GM12878 (cell line): ENCODE results near the gene PAX5. TPM values are rescaled to one million over a fixed set of nuclear protein-coding genes. Genes with fewer than 3 reads are reported as not detected.

ENCODE experiments used
- ATAC-seq: fragments of 200-7000 bp; cut with Tn5 transposase; 3 replicates; pipeline ENCODE4 v1.9.1; 2020; ENCODE audit warnings: mild to moderate bottlenecking, moderate library complexity
- BruUV-seq: library from RNA; stranded (reverse); fragments of 400-500 nt; replicated peaks from 2 replicates; lab custom pipeline; 2021; lab: Mats Ljungman, UMichigan
- CTCF ChIA-PET: fragments of 300-600 bp; sonication (Branson Sonifier 250); formaldehyde crosslinking; extraction: SDS; loops from one replicate; lab custom pipeline; 2021; ENCODE audit warnings: inconsistent platforms; lab: Yijun Ruan, JAX
- POLR2A ChIA-PET: fragments of 350-600 bp; formaldehyde crosslinking; extraction: SDS; loops from one replicate; lab custom pipeline; 2021; ENCODE audit warnings: inconsistent platforms; lab: Charles Lee
- RAD21 ChIA-PET: fragments of 300-600 bp; sonication (Branson Sonifier 250); formaldehyde crosslinking; loops from one replicate; lab custom pipeline; 2023; ENCODE audit warnings: antibody characterized with exemption; ENCODE audit not compliant: unreplicated experiment; lab: Charles Lee
- SMC1A ChIA-PET: fragments of 300-600 bp; sonication (Branson Sonifier 250); formaldehyde crosslinking; loops from one replicate; lab custom pipeline; 2023; ENCODE audit not compliant: unreplicated experiment, uncharacterized antibody; lab: Charles Lee
- DNase-seq: peaks from one replicate; pipeline ENCODE4 v3.0.0-alpha.2; 2011; ENCODE audit warnings: low read depth, low spot score
- FAIRE-seq: peaks from 3 replicates; lab custom pipeline; 2011; peaks lifted over from hg19 to GRCh38; lab: Jason Lieb, UNC
- H2AFZ ChIP-seq: 2 replicates; pipeline ENCODE4 v1.6.0; 2011; ENCODE audit warnings: low read depth, low read length, control low read depth; ENCODE audit not compliant: control insufficient read depth
- H3K27ac ChIP-seq: 2 replicates; pipeline ENCODE4 v1.5.1; 2011; ENCODE audit warnings: control low read depth; ENCODE audit not compliant: control insufficient read depth, insufficient read depth
- H3K27me3 ChIP-seq, 2 experiments: replicated peaks in 1 of 2; 2 replicates each; pipeline versions ENCODE4 v1.6.0 to v1.6.1; 2011; ENCODE audit warnings: low read length in 1 of 2; ENCODE audit not compliant: control insufficient read depth in 2 of 2, insufficient read depth in 2 of 2
- H3K36me3 ChIP-seq, 2 experiments: 2 replicates each; pipeline ENCODE4 v1.5.1; 2011; ENCODE audit warnings: low read length in 1 of 2; ENCODE audit not compliant: control insufficient read depth in 2 of 2, insufficient read depth in 2 of 2
- H3K4me1 ChIP-seq: 2 replicates; pipeline ENCODE4 v1.6.1; 2011; ENCODE audit warnings: mild to moderate bottlenecking, low read length, moderate library complexity, mixed read lengths; ENCODE audit not compliant: control insufficient read depth, insufficient read depth
- H3K4me2 ChIP-seq: 2 replicates; pipeline ENCODE4 v1.6.0; 2011; ENCODE audit warnings: control low read depth; ENCODE audit not compliant: control insufficient read depth, insufficient read depth
- H3K4me3 ChIP-seq: fragments of 200-600 bp; sonication (generic); 2 replicates; pipeline ENCODE4 v1.5.1; 2016
- H3K79me2 ChIP-seq: 2 replicates; pipeline ENCODE4 v1.6.0; 2011; ENCODE audit warnings: low read length; ENCODE audit not compliant: control insufficient read depth, insufficient read depth
- H3K9ac ChIP-seq: 2 replicates; pipeline ENCODE4 v1.8.0; 2011; ENCODE audit warnings: low read length, control low read depth, mixed read lengths; ENCODE audit not compliant: control insufficient read depth, insufficient read depth
- H3K9me3 ChIP-seq: replicated peaks from 3 replicates; pipeline ENCODE4 v1.5.1; 2011; ENCODE audit warnings: mild to moderate bottlenecking, low read length; ENCODE audit not compliant: control insufficient read depth, insufficient read depth
- H4K20me1 ChIP-seq: 2 replicates; pipeline ENCODE4 v1.6.0; 2011; ENCODE audit not compliant: control insufficient read depth, insufficient read depth
- ETV6 ChIP-seq, 2 experiments: fragments of 450-650 bp in 1 of 2; IDR thresholded peaks in 1 of 2; conservative IDR thresholded peaks in 1 of 2; 2 replicates each; pipeline ENCODE4 v1.6.1; 2014; ENCODE audit warnings: antibody characterized with exemption in 1 of 2, borderline replicate concordance in 1 of 2, low read depth in 1 of 2, mild to moderate bottlenecking in 1 of 2, moderate library complexity in 1 of 2
- HDAC2 ChIP-seq: fragments of 200-600 bp; sonication (generic); IDR thresholded peaks from 2 replicates; pipeline ENCODE4 v1.6.1; 2017
- LARP7 ChIP-seq: fragments of 450-650 bp; IDR thresholded peaks from 2 replicates; pipeline ENCODE4 v1.6.1; 2017; ENCODE audit warnings: mild to moderate bottlenecking
- MXI1 ChIP-seq: fragments of 150-350 bp; IDR thresholded peaks from 2 replicates; pipeline ENCODE4 v1.6.1; 2011; ENCODE audit warnings: low read depth, mild to moderate bottlenecking, inconsistent platforms, low read length, improper control_type of control experiment
- NR2C2 ChIP-seq: IDR thresholded peaks from 2 replicates; pipeline ENCODE4 v1.6.1; 2011; ENCODE audit warnings: borderline replicate concordance, low read depth; ENCODE audit not compliant: control insufficient read depth, insufficient read length
- NR2F1 ChIP-seq: fragments of 450-650 bp; conservative IDR thresholded peaks from 2 replicates; pipeline ENCODE4 v1.6.1; 2017; ENCODE audit warnings: mild to moderate bottlenecking
- PML ChIP-seq: IDR thresholded peaks from 2 replicates; pipeline ENCODE4 v1.6.1; 2012; ENCODE audit warnings: low read length, inconsistent platforms
- RUNX3 ChIP-seq: IDR thresholded peaks from 2 replicates; pipeline ENCODE4 v1.6.1; 2012; ENCODE audit warnings: low read length, inconsistent platforms
- WGBS: methylation state at CpG from one replicate; pipeline ENCODE4 v1.1.6; 2016; ENCODE audit warnings: low lambda C conversion rate; ENCODE audit not compliant: insufficient replicate concordance, insufficient coverage; ENCODE audit errors: missing lambda C conversion rate; 5-methylcytosine and 5-hydroxymethylcytosine counted together
- in situ Hi-C: fragments of 300-500 bp; cut with MboI; formaldehyde crosslinking; loops from 9 replicates; pipeline ENCODE4 v1.14.3; 2018; ENCODE audit warnings: mixed read lengths
- intact Hi-C: fragments of 100-400 bp; cut with micrococcal nuclease; formaldehyde crosslinking; loops from one replicate; pipeline ENCODE4 v1.14.2; 2022; ENCODE audit not compliant: unreplicated experiment
- polyA plus RNA-seq, 11 experiments: library from polyadenylated mRNA; depleted of rRNA in 4 of 11; unstranded in 6 of 11; stranded (reverse) in 5 of 11; fragments of >200 nt; fragmentation: Nextera tagmentation in 4 of 11; fragmentation: Illumina TruSeq in 1 of 11; extraction: Ambion mirVana in 4 of 11; extraction: Trizol in 1 of 11; gene quantifications; 1 replicate in 1 of 11; 2 replicates in 10 of 11; pipeline versions ENCODE4 v1.2.1 to v1.2.3, GENCODE V29; 2011 to 2016; ENCODE audit warnings: inconsistent platforms in 2 of 11, missing spikeins in 2 of 11, low read depth in 1 of 11
- total RNA-seq, 4 experiments: library from RNA; depleted of rRNA in 3 of 4; stranded (reverse); fragments of >200 nt in 3 of 4; fragmentation: Illumina TruSeq in 1 of 4; extraction: Trizol in 1 of 4; gene quantifications; 2 replicates each; pipeline versions ENCODE4 v1.2.1 to v1.2.3, GENCODE V29; 2013 to 2021
- TF ChIP-seq, protein P1 (sequence below): fragments of 150-350 bp; IDR thresholded peaks from 2 replicates; pipeline ENCODE4 v1.6.1; 2014; ENCODE audit warnings: mild to moderate bottlenecking, low read depth, low read length

PAX5 gene
- total and polyA plus RNA-seq, 10 of the 15 experiments (the other 5 are each of a cell fraction or from before 2014, with no cell fraction given) = 2.2 to 123 (median 31.9) TPM

DNA sequence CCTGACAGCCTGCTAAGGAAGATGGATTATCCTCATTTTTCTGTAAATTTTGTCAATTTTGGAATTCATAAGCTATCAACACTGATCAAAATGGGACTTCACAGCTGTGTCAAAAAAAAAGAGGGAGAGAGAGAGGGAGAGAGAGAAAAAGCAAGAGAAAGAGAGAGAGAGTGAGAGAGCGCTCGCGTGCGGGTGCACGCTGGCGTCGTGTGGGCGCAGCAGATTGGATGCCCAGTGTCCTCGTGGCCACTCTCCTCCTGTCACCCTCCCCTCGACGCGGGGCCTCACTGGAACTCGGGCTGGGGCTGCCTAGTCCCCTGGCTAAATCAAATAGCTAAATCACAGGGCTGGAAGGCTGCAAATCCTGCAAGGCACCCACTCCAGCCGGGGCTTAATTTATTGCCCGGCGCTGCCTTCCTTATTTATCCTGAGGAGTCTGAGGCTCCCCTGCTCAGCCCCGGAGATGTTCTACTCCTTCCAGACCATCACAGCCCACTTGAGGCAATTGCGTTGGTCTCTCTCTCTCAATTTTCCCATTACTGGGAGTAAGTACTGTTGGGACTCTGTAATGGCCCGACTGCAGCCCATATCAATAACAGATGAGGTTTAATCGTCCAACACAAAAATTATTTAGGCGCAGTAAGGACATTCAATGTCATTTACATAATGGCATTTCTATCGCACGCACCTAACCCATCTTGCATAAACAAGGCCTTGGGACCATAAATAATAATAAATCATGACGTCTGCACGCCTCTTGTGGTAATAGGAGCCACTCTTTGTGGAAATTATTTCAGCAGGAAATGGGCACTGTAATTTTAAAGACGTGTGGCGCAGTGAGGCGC lies 94.2 kb downstream of the PAX5 start (continued):
- TF ChIP-seq, protein P1, sequence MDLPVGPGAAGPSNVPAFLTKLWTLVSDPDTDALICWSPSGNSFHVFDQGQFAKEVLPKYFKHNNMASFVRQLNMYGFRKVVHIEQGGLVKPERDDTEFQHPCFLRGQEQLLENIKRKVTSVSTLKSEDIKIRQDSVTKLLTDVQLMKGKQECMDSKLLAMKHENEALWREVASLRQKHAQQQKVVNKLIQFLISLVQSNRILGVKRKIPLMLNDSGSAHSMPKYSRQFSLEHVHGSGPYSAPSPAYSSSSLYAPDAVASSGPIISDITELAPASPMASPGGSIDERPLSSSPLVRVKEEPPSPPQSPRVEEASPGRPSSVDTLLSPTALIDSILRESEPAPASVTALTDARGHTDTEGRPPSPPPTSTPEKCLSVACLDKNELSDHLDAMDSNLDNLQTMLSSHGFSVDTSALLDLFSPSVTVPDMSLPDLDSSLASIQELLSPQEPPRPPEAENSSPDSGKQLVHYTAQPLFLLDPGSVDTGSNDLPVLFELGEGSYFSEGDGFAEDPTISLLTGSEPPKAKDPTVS = no peak
- no peak for TF ChIP-seq MXI1
- no peak for TF ChIP-seq LARP7
- no peak for TF ChIP-seq RUNX3
- no peak for TF ChIP-seq NR2C2

DNA sequence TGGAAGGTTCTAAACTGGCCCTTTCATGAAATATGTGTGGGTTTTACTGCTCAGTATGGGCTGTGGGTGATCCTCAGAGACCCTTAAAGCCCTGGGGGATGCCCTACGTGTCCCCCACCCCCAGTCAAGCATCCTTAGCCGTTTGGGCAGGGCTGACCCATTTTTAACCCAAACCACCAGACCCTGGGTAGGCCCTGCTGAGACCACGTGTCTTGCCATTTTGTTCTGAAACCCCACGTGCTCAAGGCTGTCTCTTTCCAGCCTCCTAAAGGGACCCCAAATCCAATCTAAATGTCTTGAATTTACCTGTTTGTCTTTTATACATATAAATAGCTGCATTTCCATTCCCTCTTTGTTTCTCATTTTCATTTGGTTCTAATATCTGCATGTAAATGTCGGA lies 94.9 kb downstream of the PAX5 start:
- Histone ChIP-seq H4K20me1 (no peaks in the 10 kb centered on the region; the same call in 1 of the 2 replicates), H3K4me1 (peaks cover 37% of the 10 kb centered on the region), H3K27me3 (no peaks in the 10 kb centered on the region), H3K9me3 (no peaks in the 10 kb centered on the region), H3K27ac (no peak overlapping the region), H3K9ac (no peak overlapping the region), H3K4me3 (no peak overlapping the region), H3K36me3 (peaks cover 29 to 44% of the 10 kb centered on the region in 2 experiments), H3K4me2 (no peak overlapping the region), H3K79me2 (peaks cover 7% of the 10 kb centered on the region), H2AFZ (no peak overlapping the region)
- ChIA-PET SMC1A (interaction anchor here (1.8 to 2.6 kb wide), 2 partner anchors 10 to 29 kb away, joined by 4 to 10 read pairs; no protein-coding TSS in a partner anchor), CTCF (no interaction called here), POLR2A (no interaction called here), RAD21 (no interaction called here)
- intact Hi-C loops = no loop called here
- DNase-seq (no peak), FAIRE-seq (no peak), ATAC-seq (no peak)
- in situ Hi-C loops = loop anchor here (25.0 kb wide), 1 partner anchor 1048 kb away; no protein-coding TSS in a partner anchor
- TF ChIP-seq NR2F1 = no peak
- no peak for TF ChIP-seq PML
- TF ChIP-seq HDAC2 = no peak
- TF ChIP-seq ETV6 (conservative IDR thresholded peaks at IDR 0.05 in 1 of 2, IDR thresholded peaks at IDR 0.05 in 1 of 2; ENCODE audit: borderline replicate concordance in 1 of 2, low read depth in 1 of 2) = no peak
- 44% methylated on average over 5 of the region's 5 CpGs for WGBS
- BruUV-seq = no TSS peak
